Stimulated activated CD8-positive, alpha-beta memory T cell treated with anti-CD3 and anti-CD28 coated beads, Interleukin-7, amount 100 ng/mL, for 1 hour (primary cell): ENCODE data around the gene SHTN1.

Experiments used
- DNase-seq, 2 donors: peaks; one replicate each; pipeline ENCODE4 v3.0.0-alpha.2; 2020; ENCODE audit warnings: low read depth in 2 of 2

SHTN1 gene

GRCh38 chr10:116873134-116873533 lies 131.9 kb downstream of the SHTN1 start:
- no peak for DNase-seq

DNA sequence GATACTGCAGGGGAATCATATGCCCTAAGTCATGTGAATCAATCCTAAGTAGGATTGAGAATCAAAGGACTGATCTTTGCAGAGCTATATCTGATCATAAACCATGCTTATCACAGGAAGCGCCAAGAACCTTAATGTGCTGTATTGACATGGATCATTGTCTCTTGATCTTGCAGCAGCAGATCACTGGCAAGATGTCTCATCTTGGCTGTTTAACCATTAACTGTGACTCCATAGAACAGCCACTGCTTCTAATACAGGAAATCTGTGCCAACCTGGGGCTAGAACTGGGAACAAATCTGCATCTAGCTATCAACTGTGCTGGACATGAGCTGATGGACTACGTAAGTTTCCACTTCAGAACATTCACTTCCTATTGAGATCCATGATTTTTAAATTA lies 134.0 kb downstream of the SHTN1 start:
- no peak for DNase-seq

DNA sequence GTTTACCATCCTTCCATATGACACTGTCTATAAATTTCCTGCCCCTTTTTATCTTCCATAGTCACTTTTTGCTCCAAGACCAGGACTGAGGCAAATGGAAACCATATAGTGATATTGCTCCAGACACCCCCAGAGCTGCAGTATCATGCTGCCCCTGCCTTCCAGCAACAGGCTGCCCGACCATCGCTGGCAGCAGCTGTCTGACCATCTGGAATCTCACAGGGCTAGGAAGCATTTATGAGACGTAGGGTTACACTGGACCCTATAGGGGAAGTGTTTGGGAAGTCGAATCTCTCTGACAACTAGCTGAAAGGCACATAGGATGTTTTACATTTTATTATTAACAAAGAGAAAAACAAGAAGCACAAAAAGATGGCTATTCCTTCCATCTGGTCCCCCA lies 136.3 kb downstream of the SHTN1 start:
- no peak for DNase-seq

DNA sequence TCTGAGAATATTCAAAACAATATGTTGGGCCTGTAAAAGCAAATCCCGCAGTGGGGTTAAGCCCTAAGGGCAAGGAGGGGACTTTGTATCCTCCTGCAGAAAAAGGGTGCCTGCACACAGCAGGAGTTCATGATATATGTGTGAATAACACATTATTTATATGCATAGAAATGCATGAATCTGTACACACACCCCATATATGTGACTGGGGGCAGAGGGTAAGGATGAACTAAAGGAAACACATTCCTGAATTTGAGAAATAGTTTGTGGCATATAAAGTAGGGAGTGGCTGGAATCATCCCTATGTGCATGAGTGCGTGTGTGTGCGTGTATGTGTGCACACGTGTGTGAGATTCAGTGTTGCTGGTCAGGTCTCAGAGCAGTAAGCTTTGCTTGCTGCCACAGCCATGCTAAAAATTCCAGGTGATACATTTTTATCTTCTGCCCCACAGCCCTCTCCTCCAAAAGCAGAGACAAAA lies 136.8 kb downstream of the SHTN1 start:
- DNase-seq = no peak

DNA sequence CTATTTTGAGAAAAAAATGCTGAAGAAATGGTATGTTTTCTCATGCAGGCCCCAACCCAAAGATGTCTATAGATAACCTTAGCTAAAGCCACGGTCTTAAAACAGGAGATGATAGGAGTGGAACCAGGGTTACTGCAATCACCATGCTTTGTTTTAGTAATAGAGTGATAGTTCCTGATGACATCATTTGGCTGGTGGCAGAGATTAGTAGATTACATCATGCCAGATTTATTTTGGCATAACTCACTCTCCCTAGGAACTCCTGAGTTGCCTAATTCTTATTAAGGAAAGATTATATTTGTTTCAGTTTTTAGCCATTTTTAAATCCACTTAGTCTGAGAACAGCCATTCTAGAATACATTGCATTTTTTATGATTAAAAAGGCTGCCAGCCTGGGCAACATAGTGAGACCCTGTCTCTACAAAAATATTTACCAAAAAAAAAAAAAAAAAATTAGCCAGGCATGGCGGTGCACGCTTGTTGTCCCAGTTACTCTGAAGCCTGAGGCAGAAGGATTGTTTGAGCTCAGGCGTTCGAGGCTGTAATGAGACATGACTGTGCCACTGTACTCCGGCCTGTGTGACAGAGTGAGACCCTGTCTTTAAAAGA lies 137.9 kb downstream of the SHTN1 start:
- no peak for DNase-seq

GRCh38 chr10:116866066-116866465 lies 138.9 kb downstream of the SHTN1 start:
- no peak for DNase-seq

DNA sequence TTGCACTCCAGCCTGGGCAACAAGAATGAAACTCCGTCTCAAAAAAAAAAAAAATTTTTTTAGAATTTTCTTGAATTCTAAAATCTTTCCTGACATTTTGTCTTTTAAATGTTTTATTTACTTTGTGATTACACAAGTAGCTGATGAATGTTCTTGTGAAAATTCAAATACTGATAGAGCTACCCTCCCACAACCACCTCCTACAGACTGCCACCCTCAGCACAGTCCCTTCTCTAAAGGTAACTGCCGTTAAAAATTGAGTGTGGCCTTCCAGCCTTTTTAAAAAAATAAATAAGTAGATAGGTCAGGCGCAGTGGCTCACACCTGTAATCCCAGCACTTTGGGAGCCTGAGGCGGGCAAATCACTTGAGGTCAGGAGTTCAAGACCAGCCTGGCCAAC lies 140.6 kb downstream of the SHTN1 start:
- DNase-seq = no peak

DNA sequence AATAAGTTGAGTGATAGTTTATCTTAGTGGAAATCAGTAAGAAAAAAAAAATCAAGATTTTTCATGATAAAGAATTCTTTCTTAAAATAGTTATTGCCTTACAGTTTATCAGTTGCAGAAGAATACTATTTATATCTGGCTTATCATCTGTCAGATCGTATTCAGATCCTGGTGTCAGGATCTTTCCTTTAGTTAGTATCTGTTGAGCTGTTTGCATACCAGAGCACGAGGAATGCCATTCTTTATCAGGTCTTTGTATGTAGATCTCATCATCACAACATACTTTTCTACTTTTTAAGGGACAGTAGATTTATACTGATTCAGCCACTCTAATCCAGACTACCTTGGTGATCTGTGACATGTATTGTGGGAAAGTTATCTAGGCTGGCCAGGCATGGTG lies 143.2 kb downstream of the SHTN1 start:
- no peak for DNase-seq

- no peak for DNase-seq
These were observed 147.8 kb downstream of the SHTN1 start for GRCh38 chr10:116857156-116857555.

- no peak for DNase-seq
These were observed 151.3 kb downstream of the SHTN1 start for GRCh38 chr10:116853701-116854100.

DNA sequence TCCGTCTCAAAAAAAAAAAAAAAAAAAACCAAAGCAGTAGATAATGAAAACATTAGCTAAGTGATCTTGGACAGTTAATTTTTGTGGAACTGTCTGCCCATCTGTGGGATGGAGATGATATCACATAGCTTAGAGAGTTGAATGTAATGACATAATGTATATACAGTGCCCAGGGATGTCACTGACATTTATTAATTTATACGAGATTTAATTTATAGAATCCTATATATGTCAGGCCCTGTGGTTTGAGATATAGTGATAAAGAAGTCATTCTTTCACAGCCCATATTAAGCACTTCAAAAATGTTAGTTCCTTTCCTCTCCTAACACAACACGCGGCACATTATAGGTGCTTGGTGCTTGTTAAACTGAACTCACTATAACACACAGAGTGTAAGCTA lies 151.7 kb downstream of the SHTN1 start:
- no peak for DNase-seq

GRCh38 chr10:116852246-116852645 lies 152.7 kb downstream of the SHTN1 start:
- no peak for DNase-seq

DNA sequence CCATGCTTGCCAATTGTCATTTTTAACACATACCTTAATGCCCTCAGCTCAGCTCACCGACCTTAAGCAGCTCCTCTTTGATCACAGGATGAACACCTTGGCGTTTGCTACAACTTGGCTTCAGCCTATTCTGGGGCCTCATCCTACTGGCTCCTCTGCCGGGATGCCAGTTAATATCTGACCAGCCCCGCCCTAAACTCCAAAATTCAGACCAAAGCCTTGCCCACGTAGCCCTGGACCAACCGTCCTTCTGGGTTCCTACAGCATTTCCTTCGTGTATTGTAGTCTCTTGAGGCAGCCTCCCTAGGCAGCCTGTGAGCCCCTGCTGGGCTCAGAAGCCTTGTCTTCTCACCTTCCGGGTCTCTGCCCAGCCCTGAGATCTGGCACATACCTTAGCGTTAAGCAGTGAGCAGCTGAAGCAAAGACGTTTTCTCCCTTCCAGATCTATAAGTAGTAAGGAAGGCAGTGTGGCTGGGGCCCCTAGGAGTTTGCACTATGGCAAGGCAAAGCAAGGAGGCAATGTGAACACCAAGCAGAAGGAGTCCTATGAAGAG lies 154.9 kb downstream of the SHTN1 start:
- DNase-seq = no peak

DNA sequence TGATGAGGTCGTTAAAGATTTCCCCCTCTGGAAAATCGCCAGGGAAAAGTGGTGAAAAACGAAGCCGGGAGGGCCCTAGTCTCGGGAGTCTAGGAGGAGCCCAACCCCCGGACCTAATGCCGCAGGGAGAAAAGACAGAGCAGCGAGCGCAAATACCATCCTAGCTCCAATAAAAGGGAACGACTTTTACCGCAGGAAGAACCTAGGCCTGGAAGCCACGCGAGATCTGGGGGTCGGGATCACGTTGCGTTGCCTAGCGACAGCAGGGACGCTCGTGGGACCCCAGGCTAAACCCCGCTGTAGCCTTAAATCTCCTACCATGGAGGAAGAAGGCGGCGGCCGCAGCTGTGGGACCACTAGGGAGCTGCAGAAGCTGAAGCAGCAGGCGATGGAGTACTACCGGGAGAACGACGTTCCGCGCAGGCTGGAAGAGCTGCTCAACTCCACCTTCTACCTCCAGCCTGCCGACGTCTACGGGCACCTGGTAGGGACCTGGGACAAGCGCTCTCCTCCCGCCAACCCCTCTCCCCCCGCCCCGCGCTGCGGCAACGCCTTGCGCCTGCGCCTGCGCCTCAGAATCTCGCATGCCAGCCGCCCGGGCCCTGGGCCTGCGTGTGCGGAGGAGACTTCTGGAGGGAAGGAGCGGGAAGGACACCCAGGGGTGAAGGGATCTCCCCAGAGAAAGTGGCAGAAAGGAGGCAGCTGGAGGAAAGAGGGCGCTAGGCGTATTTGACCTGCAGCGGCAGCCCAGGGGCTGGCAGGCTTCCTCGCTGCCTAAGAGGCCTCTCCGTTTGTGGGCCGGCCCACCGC lies 155.5 kb downstream of the SHTN1 start, which contains the start of gene ENO4:
TSS of gene ENO4 (plus strand) at position 252 of the 810 bp plus-strand sequence. CDS start at position 320, 68 bp downstream.
- no peak for DNase-seq

DNA sequence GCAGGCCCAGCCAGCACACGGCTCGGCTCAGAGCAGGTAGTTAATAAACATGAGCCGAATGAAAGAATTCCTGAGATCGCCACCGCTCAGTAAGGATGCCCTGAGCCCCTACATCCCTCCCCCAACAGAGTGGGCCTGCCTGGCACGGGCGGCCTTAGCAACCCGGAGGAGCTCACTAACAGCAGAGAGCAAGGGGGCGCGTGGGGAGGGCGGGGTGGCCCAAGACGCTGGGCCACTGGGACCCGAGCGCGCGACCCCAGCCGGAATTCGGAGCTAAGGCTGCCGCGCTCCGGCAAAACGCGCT lies 156.1 kb downstream of the SHTN1 start:
- DNase-seq = no peak

DNA sequence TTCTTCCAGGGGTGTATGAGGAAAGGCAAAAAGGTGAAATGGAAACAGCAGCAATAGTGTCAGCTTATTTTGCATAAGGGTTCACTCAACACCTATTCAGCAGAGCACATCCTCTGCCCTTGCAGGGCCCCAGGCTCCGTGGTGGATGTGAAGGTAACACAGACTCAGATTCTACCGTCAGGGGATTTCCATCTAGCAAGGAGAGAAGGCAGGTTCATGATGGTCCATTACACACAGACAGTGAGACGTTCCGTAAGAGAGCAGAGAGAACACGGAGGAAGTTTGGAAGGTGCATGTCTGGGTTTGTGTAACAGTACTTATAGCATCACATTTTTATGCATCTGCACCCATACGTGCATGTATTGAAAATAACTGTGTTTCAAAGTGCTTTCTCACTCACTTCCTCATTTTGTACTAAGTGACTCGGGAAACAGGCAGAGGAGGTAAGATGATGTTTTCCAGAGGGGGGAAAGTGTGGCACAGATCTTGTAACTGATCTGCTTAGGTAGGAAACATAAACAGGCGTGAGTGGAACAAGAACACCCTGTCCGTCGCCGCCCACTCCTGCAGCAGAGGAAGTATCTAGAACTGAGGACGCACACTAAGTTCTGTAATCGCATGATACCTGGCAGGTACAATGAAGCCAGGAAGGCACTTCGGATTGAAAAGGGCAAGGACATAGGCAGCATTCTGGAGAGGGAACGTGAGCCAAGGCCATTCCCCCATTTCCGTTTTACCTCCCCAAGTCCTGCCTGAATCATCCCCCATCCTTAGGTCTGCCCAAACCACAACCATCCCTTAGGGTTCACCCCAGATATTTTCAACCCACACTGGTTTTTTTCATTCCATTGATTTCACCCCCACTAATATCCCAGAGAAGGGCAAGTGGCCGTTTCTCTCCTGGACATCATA lies 156.7 kb downstream of the SHTN1 start:
- no peak for DNase-seq

GRCh38 chr10:116845823-116846222 lies 159.2 kb downstream of the SHTN1 start:
- no peak for DNase-seq

GRCh38 chr10:116840389-116841075 lies 164.5 kb downstream of the SHTN1 start:
- DNase-seq = no peak

- DNase-seq = no peak
These were observed 166.8 kb downstream of the SHTN1 start for GRCh38 chr10:116838143-116838725.

GRCh38 chr10:116836902-116837523 lies 168.0 kb downstream of the SHTN1 start:
- DNase-seq = no peak

- DNase-seq = no peak
These were observed 168.9 kb downstream of the SHTN1 start for GRCh38 chr10:116836083-116836482.
